HG02884 (cell line): ENCODE results near the gene SRD5A1.

Source experiments
- ATAC-seq: cut with Tn5 transposase; IDR thresholded peaks from one replicate; pipeline ENCODE4 v1.9.1; 2021; ENCODE audit warnings: mild to moderate bottlenecking, moderate library complexity; ENCODE audit not compliant: unreplicated experiment

SRD5A1 gene

DNA sequence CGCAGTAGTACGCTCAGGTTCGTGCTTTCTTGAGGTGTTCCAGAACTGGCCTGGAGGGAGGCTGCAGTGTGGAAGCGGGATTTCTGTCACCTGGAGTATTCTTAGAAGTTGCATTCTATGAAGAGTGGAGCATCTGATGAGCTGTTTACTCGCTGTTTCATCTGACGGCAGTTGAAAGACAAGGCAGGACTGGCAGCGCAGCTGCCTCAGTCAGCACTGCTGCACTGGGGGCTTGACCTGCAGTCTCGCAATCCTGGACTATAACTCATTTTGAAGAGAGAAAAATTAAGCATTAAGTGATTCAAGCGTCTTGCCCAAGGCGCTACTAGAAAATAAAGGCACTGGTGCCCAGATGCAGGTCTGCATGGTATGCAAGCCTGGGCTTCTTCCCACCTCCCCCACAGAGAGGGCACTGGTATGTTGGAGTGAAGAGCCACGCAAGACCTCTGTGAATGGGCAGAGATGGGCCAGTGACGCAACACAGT is 90.6 kb downstream of the SRD5A1 start:
- ATAC-seq, result no peak
